Raji (cell line): Measurements from ENCODE around the gene DUOXA1.

Experiments
- POLR2A ChIP-seq: IDR thresholded peaks from 2 replicates; pipeline ENCODE4 v1.6.1; 2011; ENCODE audit warnings: low read depth, low read length, control low read depth; ENCODE audit not compliant: insufficient read depth

The DUOXA1 gene

DNA sequence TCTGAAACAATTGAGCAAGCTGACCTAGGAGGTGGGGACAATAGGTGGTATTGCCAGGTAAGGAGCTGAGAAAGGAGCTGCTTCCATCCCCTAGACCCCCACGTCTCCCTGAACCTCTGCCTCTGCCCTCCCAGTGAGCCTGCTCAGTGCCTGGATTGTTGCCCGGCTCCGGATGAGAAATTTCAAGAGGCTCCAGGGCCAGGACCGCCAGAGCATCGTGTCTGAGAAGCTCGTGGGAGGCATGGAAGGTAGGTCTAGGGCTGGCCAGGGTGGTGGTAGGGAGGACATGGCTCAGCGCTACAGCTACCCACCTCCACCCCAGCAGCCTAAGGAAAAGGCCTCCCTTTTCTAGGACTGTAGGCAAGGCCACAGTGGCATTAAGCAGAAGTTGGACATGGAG is 13.4 kb upstream of the DUOXA1 start:
- no peak for TF ChIP-seq POLR2A

- TF ChIP-seq POLR2A = no peak
Measured at GRCh38 chr15:45141386-45141785, 11.7 kb upstream of the DUOXA1 start.

DNA sequence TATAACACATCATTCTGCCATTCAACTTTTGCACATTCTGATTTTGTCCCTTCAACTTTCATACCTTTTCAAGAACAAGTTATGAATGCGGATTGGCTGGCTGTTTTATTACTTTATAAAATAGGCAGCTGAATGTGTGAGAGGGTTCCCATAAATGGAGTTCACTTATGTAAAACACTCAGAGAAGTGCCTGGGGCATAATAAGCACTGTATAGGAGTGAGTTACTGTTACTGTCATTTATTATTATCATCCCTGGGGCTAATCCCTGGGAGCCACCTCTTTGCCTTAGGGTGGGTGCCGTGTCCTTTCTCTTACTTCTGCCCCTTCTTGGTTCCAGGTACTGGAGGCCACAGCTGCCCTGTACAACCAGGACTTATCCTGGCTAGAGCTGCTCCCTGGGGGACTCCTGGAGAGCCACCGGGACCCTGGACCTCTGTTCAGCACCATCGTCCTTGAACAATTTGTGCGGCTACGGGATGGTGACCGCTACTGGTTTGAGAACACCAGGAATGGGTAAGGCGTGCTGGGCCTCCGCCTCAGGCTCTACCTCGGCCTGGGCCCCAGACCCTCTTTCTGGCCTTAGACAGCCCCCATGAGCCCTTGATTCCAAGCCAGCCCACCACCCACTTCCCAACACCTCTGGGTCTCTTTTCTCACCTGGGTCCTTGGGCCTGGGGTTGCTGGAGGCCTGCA is 11.0 kb upstream of the DUOXA1 start:
- TF ChIP-seq POLR2A = no peak

DNA sequence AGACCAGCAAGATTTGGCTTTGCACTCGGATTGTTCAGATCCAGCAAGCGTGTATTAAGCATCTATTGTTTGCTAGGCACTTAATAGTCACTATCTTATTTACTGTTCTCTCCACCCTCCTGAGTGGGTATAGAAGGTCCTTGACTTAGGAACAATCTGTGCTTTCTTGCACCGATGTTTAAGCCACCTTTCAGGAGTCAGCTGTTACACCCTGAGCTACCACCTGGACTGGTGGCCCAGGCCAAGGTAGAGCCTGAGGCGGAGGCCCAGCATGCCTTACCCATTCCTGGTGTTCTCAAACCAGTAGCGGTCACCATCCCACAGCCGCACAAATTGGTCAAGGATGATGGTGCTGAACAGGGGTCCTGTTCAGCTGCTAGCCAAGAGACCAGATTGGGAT is 10.1 kb upstream of the DUOXA1 start:
- TF ChIP-seq POLR2A = no peak

DNA sequence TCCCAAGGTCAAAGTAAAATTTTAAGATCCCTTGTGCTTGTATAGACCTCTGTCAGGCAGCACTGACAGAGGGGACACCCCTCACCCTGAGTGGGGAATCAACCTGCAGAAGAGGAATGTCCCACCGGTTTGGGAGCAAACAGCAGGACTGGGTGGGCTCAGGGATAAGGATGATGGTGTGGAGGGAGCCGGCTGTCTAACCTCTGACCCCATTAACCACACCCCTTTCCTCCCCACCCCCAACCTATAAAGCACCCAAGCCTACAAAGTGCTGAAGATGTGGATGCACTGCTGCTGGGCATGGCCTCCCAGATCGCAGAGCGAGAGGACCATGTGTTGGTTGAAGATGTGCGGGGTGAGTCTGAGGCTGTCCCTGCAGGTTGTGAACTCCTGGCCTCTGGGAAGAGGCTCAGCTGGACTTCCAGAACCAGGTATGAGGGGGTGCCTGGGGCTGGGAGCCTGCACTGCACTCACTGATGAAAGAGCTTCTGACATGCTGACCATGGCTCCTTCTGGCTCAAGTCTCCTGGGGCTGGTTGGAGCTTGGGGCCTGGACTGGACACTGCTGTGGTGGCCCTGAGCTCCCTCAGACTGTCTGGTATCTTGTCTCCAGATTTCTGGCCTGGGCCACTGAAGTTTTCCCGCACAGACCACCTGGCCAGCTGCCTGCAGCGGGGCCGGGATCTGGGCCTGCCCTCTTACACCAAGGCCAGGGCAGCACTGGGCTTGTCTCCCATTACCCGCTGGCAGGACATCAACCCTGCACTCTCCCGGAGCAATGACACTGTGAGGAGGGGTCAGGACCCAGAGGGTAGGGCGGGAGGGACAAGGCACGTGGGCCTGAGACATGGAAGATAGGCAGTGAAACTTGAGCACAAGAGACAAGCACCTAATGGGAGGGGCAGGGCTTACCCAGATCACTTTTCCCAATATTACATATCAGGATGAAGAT is 9.4 kb upstream of the DUOXA1 start:
- no peak for TF ChIP-seq POLR2A

GRCh38 chr15:45137703-45138102 is 8.0 kb upstream of the DUOXA1 start:
- TF ChIP-seq POLR2A = no peak

DNA sequence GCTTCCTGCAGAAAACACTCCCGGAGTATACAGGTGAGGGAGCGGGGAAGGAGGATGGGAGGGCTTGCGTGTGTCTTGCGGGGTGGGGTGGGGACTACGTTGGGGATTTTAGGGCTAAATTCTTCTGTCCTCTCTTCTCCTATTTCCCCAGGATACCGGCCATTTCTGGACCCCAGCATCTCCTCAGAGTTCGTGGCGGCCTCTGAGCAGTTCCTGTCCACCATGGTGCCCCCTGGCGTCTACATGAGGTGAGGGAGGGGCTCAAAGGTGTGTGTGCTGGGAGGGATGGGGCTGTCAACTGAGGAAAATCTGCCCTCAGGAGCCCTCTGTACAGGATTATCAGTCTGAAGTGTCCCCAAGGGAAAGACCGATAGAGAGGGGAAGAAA is 6.7 kb upstream of the DUOXA1 start:
- TF ChIP-seq POLR2A = no peak

GRCh38 chr15:45134682-45135604 is 5.3 kb upstream of the DUOXA1 start:
- TF ChIP-seq POLR2A = no peak

GRCh38 chr15:45134046-45134445 is 4.4 kb upstream of the DUOXA1 start:
- TF ChIP-seq POLR2A = no peak

GRCh38 chr15:45133561-45133920 is 3.9 kb upstream of the DUOXA1 start:
- TF ChIP-seq POLR2A = no peak

DNA sequence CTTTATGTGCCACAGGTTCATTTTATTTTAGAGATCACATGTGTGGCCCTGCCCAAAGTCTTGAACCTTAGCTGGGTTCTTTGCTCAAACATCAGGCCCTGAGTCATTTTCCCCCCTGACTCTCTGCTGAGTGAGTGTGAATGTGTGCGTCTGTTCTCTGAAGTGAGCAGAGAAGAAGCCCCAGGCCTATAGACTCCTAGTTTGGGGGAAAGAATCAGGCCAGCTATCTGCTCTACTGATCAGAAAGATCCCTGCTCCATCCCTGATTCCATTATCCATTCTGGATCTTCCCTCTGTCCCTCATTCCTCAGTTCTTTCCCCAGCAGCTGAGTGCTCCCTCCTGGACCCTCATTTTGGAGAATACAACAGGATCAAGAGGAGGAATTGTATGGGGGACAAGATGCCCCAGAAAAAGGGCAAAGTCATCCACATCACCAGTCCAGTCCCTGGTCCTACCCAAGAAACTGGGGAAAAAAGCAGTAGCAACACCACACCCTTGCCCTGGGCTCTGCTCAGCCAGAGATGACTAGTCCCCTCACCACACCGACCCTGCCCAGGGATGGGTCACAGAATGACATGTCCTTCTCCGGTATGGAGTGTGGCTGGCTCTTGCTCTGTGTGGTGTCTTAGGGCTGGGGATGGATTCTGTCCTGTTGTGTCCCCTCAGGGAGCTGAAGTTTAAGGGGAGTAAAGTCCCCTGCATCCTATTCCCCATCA is 3.3 kb upstream of the DUOXA1 start:
- TF ChIP-seq POLR2A = no peak

GRCh38 chr15:45131510-45131909 is 1.8 kb upstream of the DUOXA1 start:
- TF ChIP-seq POLR2A = no peak

- TF ChIP-seq POLR2A = no peak
Measured at GRCh38 chr15:45130291-45131000, 767 bp upstream of the DUOXA1 start.

GRCh38 chr15:45128971-45129639 is 574 bp downstream of the DUOXA1 start:
- no peak for TF ChIP-seq POLR2A

DNA sequence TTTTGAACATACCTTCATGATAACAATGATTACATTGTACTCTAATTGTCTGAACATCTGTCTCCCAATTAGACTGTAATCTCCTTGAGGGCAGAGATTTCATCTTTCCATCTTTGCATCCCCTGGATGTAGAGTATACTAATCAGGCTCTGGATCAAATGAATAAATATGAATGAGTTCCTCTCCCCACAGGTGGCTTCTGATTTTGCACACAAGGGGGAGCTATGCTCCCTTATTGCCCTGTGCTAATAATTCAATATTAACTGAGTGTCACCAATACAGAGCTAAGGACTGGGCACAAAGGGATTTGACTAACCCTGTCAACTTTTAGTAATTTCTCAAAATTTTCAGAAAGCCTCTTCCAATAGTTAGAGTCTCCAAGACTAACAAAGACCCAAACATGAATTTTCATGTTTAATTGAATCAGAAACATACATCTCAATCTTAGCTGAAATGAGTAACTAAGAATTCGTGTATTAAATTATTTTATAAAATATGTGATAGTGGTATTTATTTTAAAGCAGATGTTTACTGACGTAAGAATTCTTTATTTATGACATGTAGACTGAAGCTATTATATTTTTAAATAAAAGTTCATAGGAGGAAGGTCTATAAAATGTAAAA is 3.0 kb downstream of the DUOXA1 start:
- no peak for TF ChIP-seq POLR2A
